ENCODE data around the gene SBNO1.
"Not testable (repeated sequence)": the region's sequence is repeated elsewhere in the genome, so short reads cannot be mapped to it uniquely, and the experiment has no call there.

The SBNO1 gene

GRCh38 chr12:123388177-123388950 is 23.7 kb upstream of the SBNO1 start:
- peak; percentile 71 to 79 for DNase-seq

GRCh38 chr12:123387508-123388176 is 23.0 kb upstream of the SBNO1 start:
- no peak for DNase-seq

GRCh38 chr12:123385536-123385935 is 20.9 kb upstream of the SBNO1 start:
- DNase-seq: not testable (repeated sequence)

DNA sequence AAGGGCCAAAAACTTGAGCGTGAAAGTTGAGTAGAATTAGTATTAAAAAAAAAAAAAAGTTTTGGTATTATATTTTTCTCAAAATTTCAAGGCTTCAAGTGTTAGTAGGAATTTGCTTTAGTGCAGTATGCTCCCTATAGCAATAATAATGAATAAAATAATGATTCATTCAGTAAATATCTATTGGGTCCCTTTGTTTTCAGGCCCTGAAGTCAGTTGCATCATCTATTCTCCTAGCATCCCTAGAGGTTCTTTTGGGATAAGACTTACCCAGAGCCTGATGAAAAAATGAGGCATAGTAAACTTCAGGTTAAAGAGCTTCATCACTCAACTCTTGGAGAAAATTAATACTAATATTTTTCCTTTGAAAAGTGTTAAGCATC is 20.3 kb upstream of the SBNO1 start:
- DNase-seq: no peak

DNA sequence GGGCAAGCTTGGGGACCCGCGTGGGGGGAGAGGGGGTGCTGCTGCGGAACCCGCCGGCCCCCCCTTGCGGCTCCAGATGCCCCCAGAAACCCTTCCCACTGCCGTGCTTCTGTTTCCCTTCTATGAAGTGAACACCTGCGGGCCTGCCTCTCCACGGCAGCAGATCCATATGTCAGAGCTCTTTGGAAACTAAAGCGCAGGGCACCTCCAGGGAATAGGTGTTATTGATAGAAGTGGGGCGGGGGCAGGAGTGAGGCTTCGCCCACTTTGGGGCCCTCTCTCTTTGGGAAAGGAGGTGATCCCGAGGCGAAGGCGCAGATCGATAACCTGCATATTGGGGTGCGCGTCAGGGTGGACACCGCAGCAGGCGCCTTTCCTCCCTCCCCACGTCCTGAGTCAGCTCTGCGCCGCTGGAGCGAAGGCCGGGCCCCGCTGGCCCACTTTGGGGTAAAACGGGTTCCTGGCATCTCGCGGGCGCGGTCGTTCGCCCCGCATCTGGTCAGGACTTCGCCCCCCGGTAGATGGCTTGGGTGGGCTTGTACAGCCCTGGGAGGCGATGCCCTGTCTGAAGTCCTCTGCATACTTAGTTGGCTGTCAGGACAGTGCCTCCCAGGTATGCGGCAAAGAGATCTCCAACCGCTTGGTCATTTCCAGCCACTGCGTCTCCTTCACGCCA is 19.8 kb upstream of the SBNO1 start:
- DNase-seq: no peak

DNA sequence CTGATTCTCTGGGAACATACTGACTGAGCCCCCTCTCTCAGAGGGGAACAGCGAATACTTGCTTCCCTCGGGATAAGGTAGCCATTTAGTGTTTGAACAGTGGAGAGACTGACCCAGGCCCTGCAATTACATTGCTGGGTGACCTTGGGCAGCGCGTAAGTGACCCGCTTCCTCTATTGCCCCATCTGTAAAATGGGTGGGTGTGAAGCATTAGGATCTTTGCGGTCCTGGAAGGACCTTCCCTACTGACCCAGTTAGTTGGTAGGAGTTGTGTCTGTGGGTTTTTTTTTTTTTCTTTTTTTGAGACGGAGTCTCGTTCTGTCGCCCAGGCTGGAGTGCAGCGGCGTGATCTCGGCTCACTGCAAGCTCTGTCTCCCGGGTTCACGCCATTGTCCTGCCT is 18.0 kb upstream of the SBNO1 start:
- no peak for DNase-seq

- no peak for DNase-seq
These were observed 14.7 kb upstream of the SBNO1 start for GRCh38 chr12:123379391-123379790.

DNA sequence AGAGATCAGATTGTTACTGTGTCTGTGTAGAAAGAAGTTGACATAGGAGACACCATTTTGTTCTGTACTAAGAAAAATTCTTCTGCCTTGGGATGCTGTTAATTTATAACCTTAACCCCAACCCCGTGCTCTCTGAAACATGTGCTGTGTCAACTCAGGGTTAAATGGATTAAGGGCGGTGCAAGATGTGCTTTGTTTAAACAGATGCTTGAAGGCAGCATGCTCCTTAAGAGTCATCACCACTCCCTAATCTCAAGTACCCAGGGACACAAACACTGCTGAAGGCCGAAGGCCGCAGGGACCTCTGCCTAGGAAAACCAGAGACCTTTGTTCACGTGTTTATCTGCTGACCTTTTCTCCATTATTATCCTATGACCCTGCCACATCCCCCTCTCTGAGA is 7.8 kb upstream of the SBNO1 start:
- not testable (repeated sequence) for DNase-seq

DNA sequence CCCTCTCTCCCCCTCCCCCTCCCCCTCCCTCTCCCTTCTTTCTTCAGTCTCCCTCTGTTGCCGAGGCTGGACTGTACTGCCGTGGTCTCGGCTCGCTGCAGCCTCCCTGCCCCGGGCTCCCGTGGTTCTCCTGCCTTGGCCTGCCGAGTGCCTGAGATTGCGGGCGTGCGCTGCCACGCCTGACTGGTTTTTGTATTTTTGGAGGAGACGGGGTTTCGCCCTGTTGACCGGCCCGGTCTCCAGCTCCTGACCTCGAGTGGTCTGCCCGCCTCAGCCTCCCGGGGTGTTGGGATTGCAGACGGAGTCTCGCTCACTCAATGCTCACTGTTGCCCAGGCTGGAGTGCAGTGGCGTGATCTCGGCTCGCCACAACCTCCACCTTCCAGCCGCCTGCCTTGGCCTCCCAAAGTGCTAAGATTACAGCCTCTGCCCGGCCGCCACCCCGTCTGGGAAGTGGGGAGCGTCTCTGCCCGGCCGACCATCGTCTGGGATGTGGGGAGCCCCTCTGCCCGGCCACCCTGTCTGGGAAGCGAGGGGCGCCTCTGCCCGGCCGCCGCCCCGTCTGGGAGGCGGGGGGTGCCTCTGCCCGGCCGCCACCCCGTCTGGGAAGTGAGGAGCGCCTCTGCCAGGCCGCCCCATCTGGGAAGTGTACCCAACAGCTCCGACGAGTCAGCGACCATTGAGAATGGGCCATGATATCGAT is 7.2 kb upstream of the SBNO1 start:
- DNase-seq: not testable (repeated sequence)

DNA sequence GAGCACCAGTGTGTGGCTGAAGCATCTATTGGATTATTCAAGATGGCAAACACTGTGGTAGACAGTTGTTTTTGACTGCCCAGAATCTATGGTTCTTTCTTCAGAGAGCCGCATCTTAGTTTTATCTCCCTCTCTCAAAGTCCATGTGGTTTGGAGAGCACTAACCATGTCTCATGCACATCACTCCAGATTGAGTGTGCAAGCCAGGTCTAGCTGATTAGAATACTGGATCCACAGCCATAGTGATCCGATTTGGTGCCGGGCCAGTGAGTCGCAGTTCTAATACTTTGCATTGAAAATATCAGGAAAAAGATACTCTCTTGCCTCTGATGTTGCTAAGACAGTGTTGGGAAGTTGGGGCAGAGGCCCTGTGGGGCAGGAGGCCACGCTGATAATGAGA is 4.6 kb upstream of the SBNO1 start:
- DNase-seq: no peak

- not testable (repeated sequence) for DNase-seq
These were observed 3.8 kb upstream of the SBNO1 start for GRCh38 chr12:123368431-123368830.

DNA sequence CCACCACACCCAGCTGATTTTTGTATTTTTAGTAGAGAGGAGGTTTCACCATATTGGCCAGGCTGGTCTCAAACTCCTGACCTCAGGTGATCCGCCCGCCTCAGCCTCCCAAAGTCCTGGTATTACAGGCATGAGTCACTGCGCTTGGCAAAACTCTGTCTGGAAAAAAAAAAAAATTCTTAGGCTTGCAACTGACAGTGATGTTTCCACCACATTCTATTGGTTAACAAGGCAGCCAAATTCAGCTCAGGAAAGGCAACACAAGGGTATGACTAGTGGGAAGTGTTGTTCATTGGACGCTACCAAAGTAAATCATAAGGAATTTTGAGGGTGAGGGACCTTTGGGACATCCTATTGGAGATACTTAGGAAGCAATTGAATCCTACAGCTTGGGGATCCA is 2.9 kb upstream of the SBNO1 start:
- DNase-seq: no peak

DNA sequence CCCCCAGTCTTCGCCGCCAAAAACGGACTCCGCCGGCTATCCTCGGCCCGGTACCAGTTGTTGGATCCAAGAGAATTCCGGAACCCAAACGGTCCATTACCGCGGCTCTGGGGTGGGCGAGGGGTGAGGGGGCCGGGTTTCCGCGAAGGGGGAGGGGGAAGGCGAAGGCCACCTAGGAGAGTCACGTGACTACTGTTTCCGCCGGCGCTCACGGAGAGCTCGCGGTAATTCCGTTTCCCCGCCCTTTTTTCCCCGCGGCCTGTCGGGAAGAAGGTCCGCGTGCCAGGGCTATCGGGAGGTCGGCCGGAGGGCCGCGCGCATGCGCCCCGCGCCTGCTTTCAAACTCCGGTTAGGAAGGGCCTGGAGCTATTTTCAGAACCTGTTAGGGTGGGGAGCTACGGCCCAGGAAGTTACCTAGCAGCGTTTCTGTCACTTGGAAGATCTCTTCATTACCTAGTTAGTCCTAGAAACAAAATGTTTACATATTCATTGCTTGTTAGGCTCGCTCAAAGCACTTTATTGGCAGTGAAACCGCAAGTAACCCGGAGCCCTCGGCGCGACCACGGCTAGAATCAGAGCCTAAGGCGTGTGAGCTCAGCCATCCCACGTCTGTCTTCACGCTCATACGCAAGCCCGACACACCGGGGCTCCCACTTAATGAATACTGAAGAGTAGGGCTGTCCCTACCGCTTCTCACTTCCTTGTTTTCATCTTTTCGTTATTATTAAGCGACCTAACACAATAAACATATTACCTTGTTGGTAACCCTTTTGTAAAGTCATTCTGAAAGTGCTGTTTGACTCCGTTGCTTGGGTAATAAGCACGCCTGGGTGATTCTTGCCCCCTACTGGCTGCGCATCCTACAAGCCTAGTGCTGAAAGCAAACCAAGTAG is 624 bp upstream of the SBNO1 start:
- DNase-seq: peak; percentile 99

DNA sequence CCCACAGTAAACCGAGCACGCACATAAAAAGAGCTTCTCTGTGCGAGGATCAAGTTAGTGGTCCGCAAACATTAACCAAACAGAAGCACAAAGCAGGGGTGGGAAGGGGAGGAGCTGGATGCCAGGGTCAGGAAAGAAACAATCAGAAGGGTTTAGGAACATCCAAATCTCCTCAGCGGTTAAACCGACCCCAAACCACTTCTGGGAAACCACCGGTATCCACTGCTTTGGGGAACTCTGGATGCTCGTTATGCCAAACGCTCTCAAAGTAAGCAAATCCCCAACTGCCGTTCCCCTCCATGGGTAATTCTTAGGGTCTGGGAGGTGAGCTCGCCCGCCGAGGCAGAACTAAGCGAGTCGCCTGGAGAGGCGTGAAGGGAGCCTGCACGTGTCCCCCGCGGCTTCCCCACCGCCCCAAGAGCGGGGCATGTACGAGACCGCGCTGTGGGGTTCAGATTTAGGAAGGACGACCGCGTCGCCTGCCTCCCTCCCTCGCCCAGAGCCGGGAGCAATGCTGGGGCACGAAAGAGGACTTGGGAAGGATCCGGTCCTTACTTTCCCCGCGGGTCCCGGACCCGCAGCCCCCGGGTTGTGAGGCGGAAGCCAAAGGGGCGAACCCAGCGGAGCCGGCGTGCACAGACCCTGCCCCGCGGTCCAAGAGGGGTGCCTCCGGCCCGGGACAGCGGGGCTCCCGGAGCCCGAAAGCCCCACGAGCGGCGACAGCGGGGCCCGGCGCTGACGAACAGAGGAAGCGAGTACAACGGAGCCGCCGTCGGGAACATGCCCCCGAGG is 711 bp downstream of the SBNO1 start:
- DNase-seq: peak; percentile 8 to 31

DNA sequence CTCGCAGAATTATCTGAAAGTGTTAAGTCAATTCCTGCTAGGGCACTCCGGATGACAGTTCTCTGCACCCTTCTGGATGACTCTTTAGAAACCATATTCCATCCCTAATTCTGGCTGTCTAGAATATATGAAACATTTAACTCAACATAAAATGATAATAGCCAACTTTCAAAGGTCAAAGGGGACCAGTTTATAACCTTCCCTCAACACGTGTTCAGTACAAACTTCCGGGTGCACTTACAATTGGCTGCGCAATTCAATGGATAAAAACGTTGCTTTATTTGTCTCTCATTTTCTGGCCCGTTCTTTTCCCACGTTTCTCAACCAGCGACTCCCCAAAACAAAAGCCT is 1.3 kb downstream of the SBNO1 start:
- no peak for DNase-seq

DNA sequence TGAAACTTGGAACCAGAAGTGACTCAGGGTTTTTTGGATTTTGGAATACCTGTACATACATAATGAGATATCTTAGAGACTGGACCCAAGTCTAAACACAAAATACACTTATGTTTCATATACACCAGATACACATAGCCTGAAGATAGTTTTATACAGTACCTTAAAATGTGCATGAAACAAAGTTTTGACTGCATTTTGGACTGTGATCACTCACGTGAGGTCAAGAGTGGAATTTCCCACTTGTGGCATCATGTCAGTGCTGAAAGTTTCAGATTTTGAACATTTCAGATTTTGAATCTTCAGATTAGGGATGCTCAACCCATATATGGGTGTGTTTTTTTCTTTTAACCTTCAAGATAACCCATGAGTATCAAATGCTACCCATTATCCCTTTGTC is 6.6 kb downstream of the SBNO1 start:
- no peak for DNase-seq

DNA sequence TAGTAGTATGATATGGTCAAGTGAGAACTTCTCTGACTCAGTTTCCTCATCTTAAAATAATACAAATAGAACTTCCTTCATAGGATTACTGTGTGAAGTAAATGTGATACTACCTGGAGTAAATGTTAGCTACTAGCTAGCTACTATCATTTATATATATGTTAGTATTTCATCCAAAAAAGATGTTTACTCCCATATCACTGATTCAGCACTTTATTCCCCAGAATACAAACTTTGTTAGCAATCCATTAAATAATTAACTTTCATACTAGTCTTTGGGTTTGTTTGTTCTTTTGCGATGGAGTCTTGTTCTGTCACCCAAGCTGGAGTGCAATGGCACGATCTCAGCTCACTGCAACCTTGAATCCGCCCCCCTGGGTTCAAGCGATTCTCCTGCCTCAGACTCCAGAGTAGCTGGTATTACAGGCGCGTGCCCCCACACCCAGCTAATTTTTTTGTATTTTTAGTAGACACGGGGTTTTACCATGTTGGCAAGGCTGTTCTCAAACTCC is 8.4 kb downstream of the SBNO1 start:
- DNase-seq: no peak

GRCh38 chr12:123354600-123354999 is 10.0 kb downstream of the SBNO1 start:
- no peak for DNase-seq

DNA sequence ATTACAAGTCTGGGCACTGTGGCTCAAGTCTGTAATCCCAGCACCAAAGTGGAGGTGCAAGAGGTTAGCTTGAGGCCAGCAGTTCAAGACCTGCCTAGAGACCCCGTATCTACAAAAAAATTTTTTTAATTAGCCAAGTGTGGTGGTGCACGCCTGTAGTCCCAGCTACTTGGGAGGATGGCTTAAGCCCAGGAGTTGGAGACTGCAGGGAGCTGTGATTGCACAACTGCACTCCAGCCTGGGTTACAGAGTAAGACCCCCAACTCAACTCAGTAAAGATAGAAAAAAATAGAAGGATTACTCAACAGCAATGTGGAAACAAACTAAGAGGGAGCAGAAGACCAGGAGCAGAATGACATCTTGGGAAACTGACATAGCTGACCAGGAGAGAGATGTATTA is 13.3 kb downstream of the SBNO1 start:
- no peak for DNase-seq

- DNase-seq: no peak
These were observed 17.7 kb downstream of the SBNO1 start for GRCh38 chr12:123346946-123347345.

GRCh38 chr12:123344086-123344485 is 20.6 kb downstream of the SBNO1 start:
- no peak for DNase-seq
